HG03097 (cell line): ENCODE results near the gene PPP1R8.
A peak's percentile ranks its signal among the peaks of the same experiment; 100 is the strongest.

ENCODE experiments used
- ATAC-seq: cut with Tn5 transposase; IDR thresholded peaks from one replicate; pipeline ENCODE4 v1.9.1; 2021; ENCODE audit not compliant: unreplicated experiment, low FRiP score

PPP1R8 gene

GRCh38 chr1:27887215-27888021, 56.8 kb downstream of the PPP1R8 start:
- no peak for ATAC-seq

DNA sequence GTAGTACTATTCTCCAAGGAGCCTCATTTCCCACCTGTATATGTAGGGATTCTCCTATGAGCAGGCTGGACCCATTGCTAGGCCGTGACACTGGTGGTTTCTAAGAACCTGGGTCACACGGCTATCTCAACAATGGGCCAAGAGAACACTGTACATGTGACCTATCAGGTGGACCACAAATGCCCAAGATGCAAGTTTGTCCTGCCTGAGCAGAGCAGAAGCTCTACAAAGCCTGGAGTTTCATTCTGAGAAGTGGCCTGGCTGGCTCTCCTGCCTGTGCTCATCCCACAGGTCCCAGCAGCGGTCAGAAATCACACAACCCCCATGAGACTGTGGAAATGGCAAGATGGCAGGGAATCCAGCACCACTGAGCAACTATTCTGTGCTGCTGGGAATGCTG, 58.9 kb downstream of the PPP1R8 start:
- no peak for ATAC-seq

DNA sequence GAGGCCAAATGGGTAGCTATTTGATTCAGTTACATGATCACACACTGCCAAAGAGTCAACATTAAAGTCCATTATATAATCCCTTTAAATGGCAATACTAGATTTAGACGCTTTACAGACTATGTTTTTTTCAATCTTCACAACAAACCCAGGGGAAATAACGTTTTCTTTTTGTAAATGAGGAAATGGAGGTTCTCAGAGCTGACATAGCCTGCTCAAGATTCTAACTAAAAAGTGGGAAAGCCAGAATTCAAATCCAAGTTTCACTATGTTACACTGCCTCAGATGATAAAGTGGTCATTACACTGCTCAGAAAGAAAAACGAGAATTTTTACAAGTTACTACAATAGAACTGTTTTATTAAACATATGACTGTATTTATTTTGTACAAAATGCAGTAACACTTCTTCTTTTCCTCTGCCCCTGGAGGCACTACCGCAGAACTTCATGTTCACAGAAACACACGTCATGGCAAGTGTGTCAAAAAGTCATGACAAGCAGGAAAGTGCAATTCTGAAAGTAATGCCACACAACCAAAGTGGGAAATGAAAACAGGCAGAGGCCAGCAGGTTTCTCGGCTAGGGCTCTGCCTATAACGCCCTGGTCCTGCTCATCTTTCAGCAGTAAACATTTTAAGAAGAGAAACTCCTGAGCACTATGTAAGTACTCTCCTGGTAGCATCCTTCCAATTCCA, 60.8 kb downstream of the PPP1R8 start:
- ATAC-seq, result peak; percentile 47

- no peak for ATAC-seq
Observed at GRCh38 chr1:27894521-27894920, 63.9 kb downstream of the PPP1R8 start.
